HepG2 (cell line): ENCODE measurements around the gene KRT16.

Experiments
- EP300 ChIP-seq, 3 experiments: sonication (generic) in 1 of 3; formaldehyde crosslinking in 1 of 3; IDR thresholded peaks; 2 replicates each; pipeline versions ENCODE4 v1.5.1 to v1.6.1; 2011 to 2020; ENCODE audit warnings: low read depth in 2 of 3, low read length in 2 of 3, borderline replicate concordance in 1 of 3, improper control_type of control experiment in 1 of 3, mild to moderate bottlenecking in 1 of 3, missing genetic modification reagents in 1 of 3, moderate library complexity in 1 of 3
- MYC ChIP-seq: sonication (generic); formaldehyde crosslinking; IDR thresholded peaks from 2 replicates; pipeline ENCODE4 v1.9.0; 2021; ENCODE audit warnings: missing genetic modification reagents, borderline replicate concordance
- RFX1 ChIP-seq: fragments of 450-650 bp; IDR thresholded peaks from 2 replicates; pipeline ENCODE4 v1.6.1; 2017
- SP5 ChIP-seq: IDR thresholded peaks from 2 replicates; pipeline ENCODE4 v1.6.1; 2016; ENCODE audit warnings: low read depth, borderline replicate concordance
- TARDBP ChIP-seq: sonication (generic); formaldehyde crosslinking; IDR thresholded peaks from 2 replicates; pipeline ENCODE4 v1.8.0; 2022; ENCODE audit warnings: mild to moderate bottlenecking, missing genetic modification reagents
- ZNF772 ChIP-seq: sonication (generic); formaldehyde crosslinking; IDR thresholded peaks from 2 replicates; pipeline ENCODE4 v1.5.0; 2020; ENCODE audit warnings: mild to moderate bottlenecking, missing genetic modification reagents
- TF ChIP-seq, protein P1 (sequence below), 2 experiments: fragments of 450-650 bp in 1 of 2; sonication (generic) in 1 of 2; formaldehyde crosslinking in 1 of 2; IDR thresholded peaks; 2 replicates each; pipeline versions ENCODE4 v1.6.1 to v1.8.0; 2016 to 2022; ENCODE audit warnings: antibody characterized with exemption in 1 of 2, mild to moderate bottlenecking in 1 of 2, missing genetic modification reagents in 1 of 2
- TF ChIP-seq, protein P2 (sequence below): IDR thresholded peaks from 2 replicates; pipeline ENCODE4 v1.6.1; 2016; ENCODE audit warnings: mild to moderate bottlenecking
- TF ChIP-seq, protein P3 (sequence below): sonication (generic); formaldehyde crosslinking; IDR thresholded peaks from 2 replicates; pipeline ENCODE4 v1.5.0; 2020; ENCODE audit warnings: mild to moderate bottlenecking, missing genetic modification reagents, moderate library complexity
- TF ChIP-seq, protein P4 (sequence below): sonication (generic); formaldehyde crosslinking; IDR thresholded peaks from 2 replicates; pipeline ENCODE4 v1.8.0; 2022; ENCODE audit warnings: mild to moderate bottlenecking, missing genetic modification reagents, moderate library complexity
- TF ChIP-seq, protein P5 (sequence below): sonication (generic); formaldehyde crosslinking; IDR thresholded peaks from 2 replicates; pipeline ENCODE4 v1.4.0; 2020; ENCODE audit warnings: low read depth, mild to moderate bottlenecking, missing genetic modification reagents
- TF ChIP-seq, protein P6 (sequence below): IDR thresholded peaks from 2 replicates; pipeline ENCODE4 v1.6.1; 2012; ENCODE audit warnings: inconsistent platforms

DNA sequence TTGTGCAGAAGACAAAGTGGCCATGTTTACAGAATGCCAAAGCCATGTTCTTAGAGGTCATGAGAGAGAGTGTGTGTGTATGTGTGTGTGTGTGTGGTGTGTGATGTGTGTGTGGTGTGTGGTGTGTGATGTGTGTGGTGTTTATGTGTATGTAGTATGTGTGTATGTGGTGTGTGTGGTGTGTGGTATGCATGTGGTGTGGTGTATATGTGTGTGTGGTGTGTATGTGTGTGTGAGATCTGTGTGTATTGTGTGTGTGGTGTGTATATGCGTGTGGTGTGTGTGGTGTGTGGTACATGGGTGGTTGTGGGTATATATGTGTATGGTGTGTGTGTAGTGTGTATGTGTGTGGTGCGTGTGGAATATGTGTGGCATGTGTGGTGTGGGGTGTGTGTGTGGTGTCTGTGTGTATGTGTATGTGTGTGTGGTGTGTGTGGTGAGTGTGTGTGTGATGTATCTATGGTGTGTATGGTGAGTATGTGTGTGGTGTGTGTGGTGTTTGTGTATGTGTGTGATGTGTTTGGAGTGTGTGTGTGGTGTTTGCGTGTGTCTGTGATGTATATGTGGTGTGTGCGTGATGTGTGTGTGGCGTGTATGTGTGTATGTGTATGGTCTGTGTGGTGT lies 20.0 kb upstream of the KRT16 start:
- TF ChIP-seq EP300 (IDR thresholded peaks at IDR 0.05; ENCODE audit: low read depth in 2 of 2, low read length in 2 of 2) (no peak), EP300 (CRISPR knock-in tag; IDR thresholded peaks at IDR 0.05; ENCODE audit: borderline replicate concordance) (no peak), SP5 (CRISPR knock-in tag) (no peak), RFX1 (no peak), MYC (CRISPR knock-in tag) (no peak), ZNF772 (CRISPR knock-in tag) (no peak), TARDBP (CRISPR knock-in tag) (no peak)
- TF ChIP-seq, protein P1, sequence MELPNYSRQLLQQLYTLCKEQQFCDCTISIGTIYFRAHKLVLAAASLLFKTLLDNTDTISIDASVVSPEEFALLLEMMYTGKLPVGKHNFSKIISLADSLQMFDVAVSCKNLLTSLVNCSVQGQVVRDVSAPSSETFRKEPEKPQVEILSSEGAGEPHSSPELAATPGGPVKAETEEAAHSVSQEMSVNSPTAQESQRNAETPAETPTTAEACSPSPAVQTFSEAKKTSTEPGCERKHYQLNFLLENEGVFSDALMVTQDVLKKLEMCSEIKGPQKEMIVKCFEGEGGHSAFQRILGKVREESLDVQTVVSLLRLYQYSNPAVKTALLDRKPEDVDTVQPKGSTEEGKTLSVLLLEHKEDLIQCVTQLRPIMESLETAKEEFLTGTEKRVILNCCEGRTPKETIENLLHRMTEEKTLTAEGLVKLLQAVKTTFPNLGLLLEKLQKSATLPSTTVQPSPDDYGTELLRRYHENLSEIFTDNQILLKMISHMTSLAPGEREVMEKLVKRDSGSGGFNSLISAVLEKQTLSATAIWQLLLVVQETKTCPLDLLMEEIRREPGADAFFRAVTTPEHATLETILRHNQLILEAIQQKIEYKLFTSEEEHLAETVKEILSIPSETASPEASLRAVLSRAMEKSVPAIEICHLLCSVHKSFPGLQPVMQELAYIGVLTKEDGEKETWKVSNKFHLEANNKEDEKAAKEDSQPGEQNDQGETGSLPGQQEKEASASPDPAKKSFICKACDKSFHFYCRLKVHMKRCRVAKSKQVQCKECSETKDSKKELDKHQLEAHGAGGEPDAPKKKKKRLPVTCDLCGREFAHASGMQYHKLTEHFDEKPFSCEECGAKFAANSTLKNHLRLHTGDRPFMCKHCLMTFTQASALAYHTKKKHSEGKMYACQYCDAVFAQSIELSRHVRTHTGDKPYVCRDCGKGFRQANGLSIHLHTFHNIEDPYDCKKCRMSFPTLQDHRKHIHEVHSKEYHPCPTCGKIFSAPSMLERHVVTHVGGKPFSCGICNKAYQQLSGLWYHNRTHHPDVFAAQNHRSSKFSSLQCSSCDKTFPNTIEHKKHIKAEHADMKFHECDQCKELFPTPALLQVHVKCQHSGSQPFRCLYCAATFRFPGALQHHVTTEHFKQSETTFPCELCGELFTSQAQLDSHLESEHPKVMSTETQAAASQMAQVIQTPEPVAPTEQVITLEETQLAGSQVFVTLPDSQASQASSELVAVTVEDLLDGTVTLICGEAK (IDR thresholded peaks at IDR 0.05) = no peak
- TF ChIP-seq, protein P1 (CRISPR knock-in tag; IDR thresholded peaks at IDR 0.05) = no peak
- TF ChIP-seq, protein P2, sequence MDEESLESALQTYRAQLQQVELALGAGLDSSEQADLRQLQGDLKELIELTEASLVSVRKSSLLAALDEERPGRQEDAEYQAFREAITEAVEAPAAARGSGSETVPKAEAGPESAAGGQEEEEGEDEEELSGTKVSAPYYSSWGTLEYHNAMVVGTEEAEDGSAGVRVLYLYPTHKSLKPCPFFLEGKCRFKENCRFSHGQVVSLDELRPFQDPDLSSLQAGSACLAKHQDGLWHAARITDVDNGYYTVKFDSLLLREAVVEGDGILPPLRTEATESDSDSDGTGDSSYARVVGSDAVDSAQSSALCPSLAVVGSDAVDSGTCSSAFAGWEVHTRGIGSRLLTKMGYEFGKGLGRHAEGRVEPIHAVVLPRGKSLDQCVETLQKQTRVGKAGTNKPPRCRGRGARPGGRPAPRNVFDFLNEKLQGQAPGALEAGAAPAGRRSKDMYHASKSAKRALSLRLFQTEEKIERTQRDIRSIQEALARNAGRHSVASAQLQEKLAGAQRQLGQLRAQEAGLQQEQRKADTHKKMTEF (CRISPR knock-in tag) = no peak
- TF ChIP-seq, protein P3, sequence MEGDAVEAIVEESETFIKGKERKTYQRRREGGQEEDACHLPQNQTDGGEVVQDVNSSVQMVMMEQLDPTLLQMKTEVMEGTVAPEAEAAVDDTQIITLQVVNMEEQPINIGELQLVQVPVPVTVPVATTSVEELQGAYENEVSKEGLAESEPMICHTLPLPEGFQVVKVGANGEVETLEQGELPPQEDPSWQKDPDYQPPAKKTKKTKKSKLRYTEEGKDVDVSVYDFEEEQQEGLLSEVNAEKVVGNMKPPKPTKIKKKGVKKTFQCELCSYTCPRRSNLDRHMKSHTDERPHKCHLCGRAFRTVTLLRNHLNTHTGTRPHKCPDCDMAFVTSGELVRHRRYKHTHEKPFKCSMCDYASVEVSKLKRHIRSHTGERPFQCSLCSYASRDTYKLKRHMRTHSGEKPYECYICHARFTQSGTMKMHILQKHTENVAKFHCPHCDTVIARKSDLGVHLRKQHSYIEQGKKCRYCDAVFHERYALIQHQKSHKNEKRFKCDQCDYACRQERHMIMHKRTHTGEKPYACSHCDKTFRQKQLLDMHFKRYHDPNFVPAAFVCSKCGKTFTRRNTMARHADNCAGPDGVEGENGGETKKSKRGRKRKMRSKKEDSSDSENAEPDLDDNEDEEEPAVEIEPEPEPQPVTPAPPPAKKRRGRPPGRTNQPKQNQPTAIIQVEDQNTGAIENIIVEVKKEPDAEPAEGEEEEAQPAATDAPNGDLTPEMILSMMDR = no peak
- TF ChIP-seq, protein P4, sequence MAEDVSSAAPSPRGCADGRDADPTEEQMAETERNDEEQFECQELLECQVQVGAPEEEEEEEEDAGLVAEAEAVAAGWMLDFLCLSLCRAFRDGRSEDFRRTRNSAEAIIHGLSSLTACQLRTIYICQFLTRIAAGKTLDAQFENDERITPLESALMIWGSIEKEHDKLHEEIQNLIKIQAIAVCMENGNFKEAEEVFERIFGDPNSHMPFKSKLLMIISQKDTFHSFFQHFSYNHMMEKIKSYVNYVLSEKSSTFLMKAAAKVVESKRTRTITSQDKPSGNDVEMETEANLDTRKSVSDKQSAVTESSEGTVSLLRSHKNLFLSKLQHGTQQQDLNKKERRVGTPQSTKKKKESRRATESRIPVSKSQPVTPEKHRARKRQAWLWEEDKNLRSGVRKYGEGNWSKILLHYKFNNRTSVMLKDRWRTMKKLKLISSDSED = no peak
- TF ChIP-seq, protein P5, sequence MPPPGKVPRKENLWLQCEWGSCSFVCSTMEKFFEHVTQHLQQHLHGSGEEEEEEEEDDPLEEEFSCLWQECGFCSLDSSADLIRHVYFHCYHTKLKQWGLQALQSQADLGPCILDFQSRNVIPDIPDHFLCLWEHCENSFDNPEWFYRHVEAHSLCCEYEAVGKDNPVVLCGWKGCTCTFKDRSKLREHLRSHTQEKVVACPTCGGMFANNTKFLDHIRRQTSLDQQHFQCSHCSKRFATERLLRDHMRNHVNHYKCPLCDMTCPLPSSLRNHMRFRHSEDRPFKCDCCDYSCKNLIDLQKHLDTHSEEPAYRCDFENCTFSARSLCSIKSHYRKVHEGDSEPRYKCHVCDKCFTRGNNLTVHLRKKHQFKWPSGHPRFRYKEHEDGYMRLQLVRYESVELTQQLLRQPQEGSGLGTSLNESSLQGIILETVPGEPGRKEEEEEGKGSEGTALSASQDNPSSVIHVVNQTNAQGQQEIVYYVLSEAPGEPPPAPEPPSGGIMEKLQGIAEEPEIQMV = no peak
- TF ChIP-seq, protein P6, sequence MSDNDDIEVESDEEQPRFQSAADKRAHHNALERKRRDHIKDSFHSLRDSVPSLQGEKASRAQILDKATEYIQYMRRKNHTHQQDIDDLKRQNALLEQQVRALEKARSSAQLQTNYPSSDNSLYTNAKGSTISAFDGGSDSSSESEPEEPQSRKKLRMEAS = no peak
